HFFc6 (cell line): Measurements from ENCODE around the gene ATXN1. TPM values are rescaled to one million over a fixed set of nuclear protein-coding genes. Genes with fewer than 3 reads are reported as not detected.

Experiments
- DNase-seq: peaks from one replicate; pipeline ENCODE4 v3.0.0-alpha.2; 2018
- H3K27ac Mint-ChIP-seq: 2 replicates; pipeline ENCODE4 v1.8.0; 2020; ENCODE audit warnings: mild to moderate bottlenecking, mixed read lengths
- H3K27me3 Mint-ChIP-seq: 2 replicates; pipeline ENCODE4 v1.8.0; 2021; ENCODE audit warnings: mild to moderate bottlenecking, moderate library complexity, mixed read lengths; ENCODE audit not compliant: insufficient read depth
- H3K36me3 Mint-ChIP-seq: 2 replicates; pipeline ENCODE4 v1.8.0; 2021; ENCODE audit warnings: low read depth, mixed read lengths
- H3K4me1 Mint-ChIP-seq: 2 replicates; pipeline ENCODE4 v1.8.0; 2020; ENCODE audit warnings: low read depth, mixed read lengths
- H3K4me3 Mint-ChIP-seq: 2 replicates; pipeline ENCODE4 v1.8.0; 2020; ENCODE audit warnings: mild to moderate bottlenecking, moderate library complexity, mixed read lengths
- H3K9me3 Mint-ChIP-seq: 2 replicates; pipeline ENCODE4 v1.8.0; 2020; ENCODE audit warnings: mild to moderate bottlenecking, mixed read lengths
- CTCF ChIP-seq: fragments of 200-600 bp; sonication (generic); IDR thresholded peaks from 2 replicates; pipeline ENCODE4 v1.5.0; 2021; ENCODE audit warnings: antibody characterized with exemption, mild to moderate bottlenecking
- total RNA-seq, 6 experiments: library from RNA; stranded (reverse); fragmentation: NEBNext Ultra II Directional; extraction: Animal tissue kit (Norgen Biotek cat#: 25700); gene quantifications; 2 replicates in 1 of 6; 3 replicates in 5 of 6; pipeline ENCODE4 v1.2.3, GENCODE V29; 2021

Gene ATXN1
- total RNA-seq, 6 experiments from 2014 or later: 28.2 to 41.5 (median 30.5) TPM

GRCh38 chr6:16305246-16305725 lies 456.0 kb downstream of the ATXN1 start:
- no peaks in the 10 kb centered on the region for H3K4me1 Mint-ChIP-seq
- DNase-seq: no peak
- peaks cover 4% of the 10 kb centered on the region; the same call in 1 of the 2 replicates for H3K27me3 Mint-ChIP-seq
- no peaks in the 10 kb centered on the region for H3K9me3 Mint-ChIP-seq
- no peak overlapping the region for H3K27ac Mint-ChIP-seq
- no peak for TF ChIP-seq CTCF
- H3K36me3 Mint-ChIP-seq: peaks cover 12% of the 10 kb centered on the region
- H3K4me3 Mint-ChIP-seq: no peak overlapping the region

- H3K4me3 Mint-ChIP-seq: no peak overlapping the region
- H3K27me3 Mint-ChIP-seq: peaks cover 8% of the 10 kb centered on the region
- peaks cover 8% of the 10 kb centered on the region; the same call in 1 of the 2 replicates for H3K36me3 Mint-ChIP-seq
- no peak for DNase-seq
- no peak for TF ChIP-seq CTCF
- no peaks in the 10 kb centered on the region for H3K9me3 Mint-ChIP-seq
- H3K27ac Mint-ChIP-seq: no peak overlapping the region
- H3K4me1 Mint-ChIP-seq: no peaks in the 10 kb centered on the region
Observed at GRCh38 chr6:16302721-16303552, 458.3 kb downstream of the ATXN1 start.

- H3K4me3 Mint-ChIP-seq: no peak overlapping the region
- DNase-seq: no peak
- H3K27ac Mint-ChIP-seq: no peak overlapping the region
- H3K36me3 Mint-ChIP-seq: 0 out of 2 replicates have a peak, but pooled peaks cover 1% of the 10 kb centered on the region
- H3K4me1 Mint-ChIP-seq: no peaks in the 10 kb centered on the region
- no peak for TF ChIP-seq CTCF
- peaks cover 8% of the 10 kb centered on the region for H3K27me3 Mint-ChIP-seq
- no peaks in the 10 kb centered on the region for H3K9me3 Mint-ChIP-seq
Observed at GRCh38 chr6:16301511-16301910, 459.7 kb downstream of the ATXN1 start.

- H3K36me3 Mint-ChIP-seq: peaks cover 4% of the 10 kb centered on the region; the same call in 1 of the 2 replicates
- no peak overlapping the region for H3K27ac Mint-ChIP-seq
Observed at GRCh38 chr6:16299861-16300260, 461.4 kb downstream of the ATXN1 start.

GRCh38 chr6:16296061-16296670 lies 465.1 kb downstream of the ATXN1 start:
- peaks cover 4% of the 10 kb centered on the region; the same call in 1 of the 2 replicates for H3K36me3 Mint-ChIP-seq
- H3K27ac Mint-ChIP-seq: no peak overlapping the region
- no peaks in the 10 kb centered on the region for H3K9me3 Mint-ChIP-seq
- no peaks in the 10 kb centered on the region for H3K4me1 Mint-ChIP-seq
- peaks cover 8% of the 10 kb centered on the region for H3K27me3 Mint-ChIP-seq
- no peak overlapping the region for H3K4me3 Mint-ChIP-seq
- no peak for TF ChIP-seq CTCF
- DNase-seq: no peak

More at GRCh38 chr6:16299861-16300260, 461.4 kb downstream of the ATXN1 start:
- TF ChIP-seq CTCF: no peak
- H3K9me3 Mint-ChIP-seq: no peaks in the 10 kb centered on the region
- no peaks in the 10 kb centered on the region for H3K4me1 Mint-ChIP-seq
- no peak for DNase-seq
- peaks cover 12% of the 10 kb centered on the region for H3K27me3 Mint-ChIP-seq
- H3K4me3 Mint-ChIP-seq: no peak overlapping the region
